GM12878 (cell line): ENCODE measurements around the gene UGT2B10. TPM values are rescaled to one million over a fixed set of nuclear protein-coding genes. Genes with fewer than 3 reads are reported as not detected.

Experiments used
- ATAC-seq: fragments of 200-7000 bp; cut with Tn5 transposase; 3 replicates; pipeline ENCODE4 v1.9.1; 2020; ENCODE audit warnings: mild to moderate bottlenecking, moderate library complexity
- BruUV-seq: library from RNA; stranded (reverse); fragments of 400-500 nt; replicated peaks from 2 replicates; lab custom pipeline; 2021; lab: Mats Ljungman, UMichigan
- CTCF ChIA-PET: fragments of 300-600 bp; sonication (Branson Sonifier 250); formaldehyde crosslinking; extraction: SDS; loops from one replicate; lab custom pipeline; 2021; ENCODE audit warnings: inconsistent platforms; lab: Yijun Ruan, JAX
- POLR2A ChIA-PET: fragments of 350-600 bp; formaldehyde crosslinking; extraction: SDS; loops from one replicate; lab custom pipeline; 2021; ENCODE audit warnings: inconsistent platforms; lab: Charles Lee
- RAD21 ChIA-PET: fragments of 300-600 bp; sonication (Branson Sonifier 250); formaldehyde crosslinking; loops from one replicate; lab custom pipeline; 2023; ENCODE audit warnings: antibody characterized with exemption; ENCODE audit not compliant: unreplicated experiment; lab: Charles Lee
- SMC1A ChIA-PET: fragments of 300-600 bp; sonication (Branson Sonifier 250); formaldehyde crosslinking; loops from one replicate; lab custom pipeline; 2023; ENCODE audit not compliant: unreplicated experiment, uncharacterized antibody; lab: Charles Lee
- DNase-seq: peaks from one replicate; pipeline ENCODE4 v3.0.0-alpha.2; 2011; ENCODE audit warnings: low read depth, low spot score
- FAIRE-seq: peaks from 3 replicates; lab custom pipeline; 2011; peaks lifted over from hg19 to GRCh38; lab: Jason Lieb, UNC
- H2AFZ ChIP-seq: 2 replicates; pipeline ENCODE4 v1.6.0; 2011; ENCODE audit warnings: low read depth, low read length, control low read depth; ENCODE audit not compliant: control insufficient read depth
- H3K27ac ChIP-seq: 2 replicates; pipeline ENCODE4 v1.5.1; 2011; ENCODE audit warnings: control low read depth; ENCODE audit not compliant: control insufficient read depth, insufficient read depth
- H3K27me3 ChIP-seq, 2 experiments: replicated peaks in 1 of 2; 2 replicates each; pipeline versions ENCODE4 v1.6.0 to v1.6.1; 2011; ENCODE audit warnings: low read length in 1 of 2; ENCODE audit not compliant: control insufficient read depth in 2 of 2, insufficient read depth in 2 of 2
- H3K36me3 ChIP-seq, 2 experiments: 2 replicates each; pipeline ENCODE4 v1.5.1; 2011; ENCODE audit warnings: low read length in 1 of 2; ENCODE audit not compliant: control insufficient read depth in 2 of 2, insufficient read depth in 2 of 2
- H3K4me1 ChIP-seq: 2 replicates; pipeline ENCODE4 v1.6.1; 2011; ENCODE audit warnings: mild to moderate bottlenecking, low read length, moderate library complexity, mixed read lengths; ENCODE audit not compliant: control insufficient read depth, insufficient read depth
- H3K4me2 ChIP-seq: 2 replicates; pipeline ENCODE4 v1.6.0; 2011; ENCODE audit warnings: control low read depth; ENCODE audit not compliant: control insufficient read depth, insufficient read depth
- H3K4me3 ChIP-seq: fragments of 200-600 bp; sonication (generic); 2 replicates; pipeline ENCODE4 v1.5.1; 2016
- H3K79me2 ChIP-seq: 2 replicates; pipeline ENCODE4 v1.6.0; 2011; ENCODE audit warnings: low read length; ENCODE audit not compliant: control insufficient read depth, insufficient read depth
- H3K9ac ChIP-seq: 2 replicates; pipeline ENCODE4 v1.8.0; 2011; ENCODE audit warnings: low read length, control low read depth, mixed read lengths; ENCODE audit not compliant: control insufficient read depth, insufficient read depth
- H3K9me3 ChIP-seq: replicated peaks from 3 replicates; pipeline ENCODE4 v1.5.1; 2011; ENCODE audit warnings: mild to moderate bottlenecking, low read length; ENCODE audit not compliant: control insufficient read depth, insufficient read depth
- H4K20me1 ChIP-seq: 2 replicates; pipeline ENCODE4 v1.6.0; 2011; ENCODE audit not compliant: control insufficient read depth, insufficient read depth
- BCLAF1 ChIP-seq: fragments of 450-650 bp; IDR thresholded peaks from 2 replicates; pipeline ENCODE4 v1.6.1; 2017; ENCODE audit warnings: antibody characterized with exemption, mild to moderate bottlenecking, moderate library complexity
- IRF5 ChIP-seq: fragments of 450-650 bp; IDR thresholded peaks from 2 replicates; pipeline ENCODE4 v1.6.1; 2017; ENCODE audit warnings: borderline replicate concordance
- WGBS: methylation state at CpG from one replicate; pipeline ENCODE4 v1.1.6; 2016; ENCODE audit warnings: low lambda C conversion rate; ENCODE audit not compliant: insufficient replicate concordance, insufficient coverage; ENCODE audit errors: missing lambda C conversion rate; 5-methylcytosine and 5-hydroxymethylcytosine counted together
- in situ Hi-C: fragments of 300-500 bp; cut with MboI; formaldehyde crosslinking; loops from 9 replicates; pipeline ENCODE4 v1.14.3; 2018; ENCODE audit warnings: mixed read lengths
- intact Hi-C: fragments of 100-400 bp; cut with micrococcal nuclease; formaldehyde crosslinking; loops from one replicate; pipeline ENCODE4 v1.14.2; 2022; ENCODE audit not compliant: unreplicated experiment
- polyA plus RNA-seq, 11 experiments: library from polyadenylated mRNA; depleted of rRNA in 4 of 11; unstranded in 6 of 11; stranded (reverse) in 5 of 11; fragments of >200 nt; fragmentation: Nextera tagmentation in 4 of 11; fragmentation: Illumina TruSeq in 1 of 11; extraction: Ambion mirVana in 4 of 11; extraction: Trizol in 1 of 11; gene quantifications; 1 replicate in 1 of 11; 2 replicates in 10 of 11; pipeline versions ENCODE4 v1.2.1 to v1.2.3, GENCODE V29; 2011 to 2016; ENCODE audit warnings: inconsistent platforms in 2 of 11, missing spikeins in 2 of 11, low read depth in 1 of 11
- total RNA-seq, 4 experiments: library from RNA; depleted of rRNA in 3 of 4; stranded (reverse); fragments of >200 nt in 3 of 4; fragmentation: Illumina TruSeq in 1 of 4; extraction: Trizol in 1 of 4; gene quantifications; 2 replicates each; pipeline versions ENCODE4 v1.2.1 to v1.2.3, GENCODE V29; 2013 to 2021

Gene UGT2B10
- total and polyA plus RNA-seq, 10 of the 15 experiments (the other 5 are each of a cell fraction or from before 2014, with no cell fraction given) = not detected

GRCh38 chr4:68872643-68873502 lies 57.1 kb downstream of the UGT2B10 start:
- BruUV-seq = no TSS peak

More at GRCh38 chr4:68872643-68873502, 57.1 kb downstream of the UGT2B10 start:
- ChIA-PET RAD21 (interaction anchor here (1.0 to 1.5 kb wide), 2 partner anchors 86 to 297 kb away, joined by 3 to 4 read pairs; no protein-coding TSS in a partner anchor), CTCF (interaction anchor here (0.9 to 1.6 kb wide), 5 partner anchors 14 to 374 kb away, joined by 3 to 8 read pairs (median 5); no protein-coding TSS in a partner anchor), POLR2A (no interaction called here), SMC1A (interaction anchor here (0.6 to 2.0 kb wide), 5 partner anchors 11 to 374 kb away, joined by 3 to 9 read pairs (median 4); no protein-coding TSS in a partner anchor)
- H3K4me2 ChIP-seq = no peak overlapping the region
- intact Hi-C loops = no loop called here
- DNase-seq = no peak
- H3K27ac ChIP-seq = no peak overlapping the region
- WGBS = 47% methylated on average over 3 of the region's 3 CpGs
- H3K9me3 ChIP-seq = no peaks in the 10 kb centered on the region
- no peak for FAIRE-seq
- no peaks in the 10 kb centered on the region for H3K27me3 ChIP-seq
- no peaks in the 10 kb centered on the region for H3K4me1 ChIP-seq
- in situ Hi-C loops = no loop called here
- H3K9ac ChIP-seq = no peak overlapping the region
- H3K79me2 ChIP-seq = no peaks in the 10 kb centered on the region
- H2AFZ ChIP-seq = no peak overlapping the region
- TF ChIP-seq IRF5 (no peak), BCLAF1 (no peak)
- H4K20me1 ChIP-seq = no peaks in the 10 kb centered on the region
- ATAC-seq = no peak
- no peaks in the 10 kb centered on the region for H3K36me3 ChIP-seq
- H3K4me3 ChIP-seq = no peak overlapping the region
